Stimulated activated CD4-positive, alpha-beta T cell treated with anti-CD3 and anti-CD28 coated beads, Interleukin-12 subunit alpha, Interleukin-12 subunit beta, amount 100 ng/mL, for 24 hours (primary cell): ENCODE measurements around the gene PPFIBP1.
"Not testable (repeated sequence)": the region's sequence is repeated elsewhere in the genome, so short reads cannot be mapped to it uniquely, and the experiment has no call there.

ENCODE experiments used
- DNase-seq, 2 experiments: peaks; one replicate each; pipeline ENCODE4 v3.0.0-alpha.2; 2020; ENCODE audit warnings: low read depth in 2 of 2

The PPFIBP1 gene

GRCh38 chr12:27542628-27543027, 18.6 kb downstream of the PPFIBP1 start:
- DNase-seq, result no peak

GRCh38 chr12:27544858-27545257, 20.9 kb downstream of the PPFIBP1 start:
- DNase-seq, result not testable (repeated sequence)

- DNase-seq, result no peak
These were observed 21.7 kb downstream of the PPFIBP1 start for GRCh38 chr12:27545665-27546064.

- DNase-seq, result no peak
These were observed 23.6 kb downstream of the PPFIBP1 start for GRCh38 chr12:27547592-27547991.

- DNase-seq, result no peak
These were observed 24.5 kb downstream of the PPFIBP1 start for GRCh38 chr12:27548301-27549199.

- DNase-seq, result no peak
These were observed 25.3 kb downstream of the PPFIBP1 start for GRCh38 chr12:27549236-27549800.

- no peak for DNase-seq
These were observed 26.0 kb downstream of the PPFIBP1 start for GRCh38 chr12:27549801-27550652.

- DNase-seq, result no peak
These were observed 26.6 kb downstream of the PPFIBP1 start for GRCh38 chr12:27550653-27550975.

GRCh38 chr12:27551172-27551840, 27.3 kb downstream of the PPFIBP1 start:
- no peak for DNase-seq

- no peak for DNase-seq
These were observed 28.2 kb downstream of the PPFIBP1 start for GRCh38 chr12:27552235-27552634.

GRCh38 chr12:27552886-27553560, 29.0 kb downstream of the PPFIBP1 start:
- no peak for DNase-seq

GRCh38 chr12:27553941-27554340, 29.9 kb downstream of the PPFIBP1 start:
- DNase-seq, result no peak

GRCh38 chr12:27554421-27555186, 30.6 kb downstream of the PPFIBP1 start:
- DNase-seq, result no peak

GRCh38 chr12:27555361-27555760, 31.4 kb downstream of the PPFIBP1 start:
- DNase-seq, result no peak

- no peak for DNase-seq
These were observed 32.1 kb downstream of the PPFIBP1 start for GRCh38 chr12:27555925-27556778.

GRCh38 chr12:27560126-27560525, 36.1 kb downstream of the PPFIBP1 start:
- DNase-seq, result no peak

- no peak for DNase-seq
These were observed 37.7 kb downstream of the PPFIBP1 start for GRCh38 chr12:27561535-27562350.

GRCh38 chr12:27564612-27565213, 40.7 kb downstream of the PPFIBP1 start:
- DNase-seq, result no peak
